ENCODE results near the gene CSNK2A1.

Gene CSNK2A1

GRCh38 chr20:427849-428657 lies 115.5 kb downstream of the CSNK2A1 start:
- no peak for DNase-seq

GRCh38 chr20:427401-427800 lies 116.2 kb downstream of the CSNK2A1 start:
- no peak for DNase-seq

- no peak for DNase-seq
Observed at GRCh38 chr20:426566-426965, 117.0 kb downstream of the CSNK2A1 start.

Data from activated CD4-positive, alpha-beta T cell treated with anti-CD3 and anti-CD28 coated beads, Interleukin-2, amount 50 U/mL, for 16 hours (primary cell).